OCI-LY7 (cell line): ENCODE measurements around the gene APBA1.

Experiments used
- CTCF ChIP-seq: fragments of 200-600 bp; sonication (generic); conservative IDR thresholded peaks from 2 replicates; pipeline ENCODE4 v1.5.1; 2014; ENCODE audit warnings: mild to moderate bottlenecking, antibody characterized with exemption, low read length, moderate library complexity, mixed read lengths
- EZH2phosphoT487 ChIP-seq: fragments of 200-600 bp; sonication (generic); IDR thresholded peaks from 2 replicates; pipeline ENCODE4 v1.6.1; 2018; ENCODE audit warnings: low read depth, borderline replicate concordance, mild to moderate bottlenecking, mixed run types, antibody characterized with exemption, low read length, moderate library complexity, mixed read lengths

- TF ChIP-seq CTCF (no peak), EZH2phosphoT487 (no peak)
Measured at GRCh38 chr9:69385581-69386033, 286.6 kb downstream of the APBA1 start.
